HG02571 (cell line): ENCODE results near the gene SPRR4.

Source experiments
- ATAC-seq: cut with Tn5 transposase; IDR thresholded peaks from one replicate; pipeline ENCODE4 v1.9.1; 2021; ENCODE audit warnings: mild to moderate bottlenecking, moderate library complexity; ENCODE audit not compliant: unreplicated experiment

Gene SPRR4

DNA sequence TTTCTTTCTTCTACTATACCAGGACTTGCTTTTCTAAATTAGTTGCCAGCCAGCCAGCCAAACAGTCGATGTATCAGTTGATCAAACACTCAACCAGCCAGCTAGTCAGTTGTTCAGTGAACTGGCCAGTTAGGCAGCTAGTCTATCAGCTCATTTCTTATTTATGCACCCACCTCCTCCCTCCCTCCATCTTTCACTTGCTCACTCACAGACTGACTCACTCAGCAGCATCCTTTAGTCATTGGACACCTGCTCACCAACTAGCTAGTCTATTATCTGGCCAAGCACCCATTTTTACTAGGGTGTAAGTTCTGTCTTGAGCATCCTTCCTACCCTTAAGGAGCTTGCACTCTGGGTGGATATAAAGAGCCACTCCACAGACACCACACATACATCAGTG is 5.9 kb upstream of the SPRR4 start:
- no peak for ATAC-seq

DNA sequence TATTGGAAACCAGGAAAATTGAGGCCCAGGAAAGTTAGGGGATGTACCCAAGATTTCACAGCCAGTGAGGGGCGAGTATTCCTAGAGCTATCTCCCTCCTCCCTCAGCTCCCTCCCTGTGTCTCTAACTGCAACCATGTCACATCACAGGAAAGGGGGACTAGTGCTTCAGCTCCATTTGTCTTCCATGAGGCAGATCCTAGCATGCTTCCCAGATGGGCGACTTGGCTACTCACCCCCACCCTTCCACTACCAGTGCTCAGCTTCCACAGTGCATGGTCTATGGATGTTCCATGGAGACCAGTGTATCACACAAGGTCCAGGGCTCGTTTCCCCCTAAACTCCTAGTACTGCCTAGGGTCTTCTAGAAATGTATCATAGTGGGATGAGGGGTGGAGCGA is 4.6 kb upstream of the SPRR4 start:
- ATAC-seq = no peak

DNA sequence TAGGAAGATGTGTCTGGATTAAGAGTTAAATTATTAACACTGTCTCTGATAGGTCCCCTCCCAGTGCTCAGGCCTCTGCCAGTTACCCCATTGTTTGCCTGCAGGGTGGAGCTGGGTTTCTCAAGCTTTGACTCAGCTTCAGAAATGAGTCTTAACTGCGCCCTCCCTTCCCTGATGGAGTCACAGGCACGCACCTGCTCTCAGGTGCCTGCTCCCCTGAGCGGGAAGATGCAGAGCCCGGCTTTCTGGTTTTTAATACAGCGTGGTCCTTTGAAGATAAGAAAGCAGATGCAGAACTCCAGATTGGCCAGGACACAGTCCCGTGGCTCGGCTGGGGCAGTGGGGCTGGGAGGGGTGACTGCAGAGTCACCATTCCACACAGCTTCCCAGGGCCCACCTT is 3.2 kb upstream of the SPRR4 start:
- no peak for ATAC-seq

GRCh38 chr1:152968248-152968647 is 2.2 kb upstream of the SPRR4 start:
- ATAC-seq = peak; percentile 78

- no peak for ATAC-seq
Observed at GRCh38 chr1:152969036-152969435, 1.4 kb upstream of the SPRR4 start.

GRCh38 chr1:152972196-152972886 is 1.9 kb downstream of the SPRR4 start:
- ATAC-seq = no peak

DNA sequence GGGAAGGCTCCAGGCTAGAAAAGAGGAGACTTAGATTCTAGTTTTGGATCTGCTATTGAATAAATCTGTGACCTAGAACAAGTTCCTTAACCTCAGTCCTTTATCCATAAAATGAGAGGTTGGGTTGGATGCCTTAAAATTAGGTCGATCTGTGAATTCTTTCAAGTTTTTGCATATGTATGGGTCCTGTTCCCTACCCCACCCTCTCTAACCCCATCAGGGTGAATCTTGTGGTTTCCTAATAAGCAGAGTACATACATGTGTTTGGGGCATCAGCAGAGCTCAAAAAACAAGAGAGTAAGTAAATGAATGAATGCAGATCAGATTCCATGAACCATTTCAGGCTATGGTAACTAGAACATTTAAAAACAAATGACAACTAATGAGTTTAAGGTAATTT is 6.2 kb downstream of the SPRR4 start:
- no peak for ATAC-seq

- ATAC-seq = no peak
Observed at GRCh38 chr1:152977614-152978013, 7.2 kb downstream of the SPRR4 start.

DNA sequence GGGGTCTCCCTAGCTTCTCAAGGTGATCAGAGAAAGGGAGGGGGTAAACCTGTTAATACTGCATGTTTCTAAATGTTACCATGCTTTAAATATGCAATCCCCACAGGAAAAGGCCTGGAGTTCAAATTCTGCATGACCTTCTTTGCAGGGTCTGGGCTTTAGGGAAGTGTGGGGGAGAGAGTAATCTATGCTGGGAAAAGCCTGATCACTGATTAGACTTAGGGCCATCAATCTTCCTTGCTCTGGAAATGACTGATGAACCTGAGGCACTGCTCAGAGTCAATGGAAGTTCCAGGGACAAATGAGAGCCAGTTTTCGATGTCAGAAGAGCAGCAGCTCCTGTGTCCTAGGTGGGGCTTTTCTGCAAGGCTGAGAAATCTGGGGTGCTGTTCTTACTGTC is 10.2 kb downstream of the SPRR4 start:
- ATAC-seq = no peak

GRCh38 chr1:152981146-152981871 is 10.9 kb downstream of the SPRR4 start:
- no peak for ATAC-seq

DNA sequence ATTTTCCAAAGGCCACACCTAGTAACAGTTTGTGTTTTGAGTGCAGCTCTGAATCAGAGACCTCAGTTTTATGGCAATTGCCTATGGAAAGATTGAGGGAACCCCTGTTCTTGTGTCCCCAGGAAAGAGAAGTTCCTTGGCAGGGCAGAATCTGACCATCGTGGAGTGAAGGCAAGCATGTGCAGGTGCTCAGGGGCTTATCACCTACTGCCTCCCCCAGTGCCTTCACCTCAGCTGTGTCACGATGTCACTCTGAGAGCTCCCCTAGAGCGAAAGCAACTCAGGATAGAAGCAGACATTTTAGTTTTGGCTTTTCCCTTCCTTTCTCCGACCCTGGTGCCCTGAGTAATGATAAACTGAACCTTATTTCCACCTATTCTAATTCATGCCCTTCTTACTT is 11.6 kb downstream of the SPRR4 start:
- ATAC-seq = no peak

GRCh38 chr1:152983234-152983633 is 12.8 kb downstream of the SPRR4 start:
- no peak for ATAC-seq

DNA sequence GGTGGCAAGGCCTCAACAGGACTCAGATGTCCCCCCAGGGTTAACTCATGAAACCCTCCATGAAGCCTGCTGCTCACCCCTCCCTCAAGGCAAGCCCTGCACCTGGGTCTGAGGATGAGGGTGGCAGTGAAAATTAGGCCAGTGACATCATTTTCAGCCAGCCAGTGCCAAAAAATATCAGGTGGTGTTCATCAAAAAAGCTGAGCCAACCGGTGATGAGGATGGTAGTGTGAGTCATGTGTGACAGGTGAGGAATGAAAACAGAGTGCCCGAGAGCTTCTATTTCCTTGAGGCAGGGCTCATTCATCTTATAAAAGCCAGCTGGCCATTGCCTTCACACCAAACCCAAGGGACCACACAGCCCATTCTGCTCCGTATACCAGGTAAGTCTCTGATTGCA is 13.3 kb downstream of the SPRR4 start, which contains the start of gene SPRR1A:
TSS of gene SPRR1A (plus strand) at position 339 of the 400 bp plus-strand sequence. CDS start 1,150 bp downstream, outside the sequence.
- no peak for ATAC-seq

DNA sequence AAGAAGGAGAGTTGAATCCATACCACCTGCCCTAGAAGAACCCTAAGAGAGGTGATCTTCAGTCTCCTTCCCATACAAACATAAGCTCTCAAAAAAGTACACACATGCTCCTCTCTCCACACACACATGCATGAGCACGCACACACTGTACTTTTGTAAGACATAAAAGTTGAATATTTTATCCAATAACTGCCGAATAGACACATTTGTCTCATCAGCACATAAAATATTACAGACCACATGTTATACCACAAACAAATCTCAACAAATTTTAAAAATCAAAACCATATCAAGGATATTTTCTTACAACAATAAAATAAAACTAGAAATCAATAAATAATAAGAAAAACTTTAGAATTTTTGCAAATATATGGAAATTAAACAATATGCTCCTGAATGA is 16.1 kb downstream of the SPRR4 start:
- no peak for ATAC-seq

DNA sequence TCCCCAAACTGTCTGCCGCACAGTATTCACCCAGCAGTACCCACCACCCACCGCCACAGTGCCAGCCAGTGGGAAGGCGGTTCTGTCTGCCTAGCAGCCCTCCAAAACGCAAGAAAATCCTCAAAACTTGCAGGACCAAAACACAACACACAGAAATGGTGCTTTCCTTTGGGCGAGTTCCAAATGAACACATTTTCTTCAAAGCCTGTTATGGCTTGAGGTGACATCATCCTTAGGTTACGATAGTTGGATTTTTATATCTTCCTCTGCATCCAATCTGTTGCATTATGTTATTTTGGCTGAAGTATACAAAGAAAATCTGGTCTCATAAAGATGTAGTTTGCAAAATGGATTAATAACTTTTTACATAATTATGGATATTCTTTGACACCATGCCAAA is 22.7 kb downstream of the SPRR4 start:
- no peak for ATAC-seq

DNA sequence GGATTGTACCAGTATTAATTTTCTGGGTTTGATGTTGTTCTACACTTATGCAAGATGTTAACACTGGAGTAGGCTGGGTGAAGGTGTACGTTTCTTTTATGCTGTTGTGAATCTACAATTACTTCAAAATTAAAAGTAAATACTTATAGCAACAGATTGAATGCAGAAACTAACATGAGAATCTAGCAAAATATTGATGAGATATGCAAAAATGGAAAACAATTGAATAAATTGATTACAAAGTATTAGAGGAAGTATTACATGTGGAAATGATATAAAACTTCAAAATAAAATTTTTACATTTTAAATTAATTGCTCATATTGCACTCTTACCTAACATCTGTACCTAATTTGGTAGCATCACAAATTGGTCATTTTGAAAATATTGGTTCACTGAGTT is 25.4 kb downstream of the SPRR4 start:
- no peak for ATAC-seq

- no peak for ATAC-seq
Observed at GRCh38 chr1:152996633-152997400, 26.4 kb downstream of the SPRR4 start.

- ATAC-seq = no peak
Observed at GRCh38 chr1:152997901-152998300, 27.5 kb downstream of the SPRR4 start.

DNA sequence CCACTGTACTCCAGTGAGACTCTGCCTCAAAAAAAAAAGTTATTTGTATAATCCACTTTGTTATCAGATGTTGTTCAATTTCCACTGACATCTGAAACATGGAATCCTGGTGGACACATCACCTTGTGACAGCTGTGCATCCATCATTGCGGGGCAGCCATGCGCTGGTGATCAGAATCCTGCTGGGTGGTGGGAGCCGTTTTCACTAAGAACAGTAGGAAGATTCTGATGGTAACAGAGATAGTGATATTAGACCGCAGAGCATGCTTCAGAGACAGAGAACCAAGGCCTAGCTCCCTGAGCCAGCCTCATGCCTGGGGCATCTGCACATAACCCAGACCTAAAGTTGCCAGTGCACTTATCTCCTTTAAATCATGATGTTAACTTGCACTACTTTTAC is 28.0 kb downstream of the SPRR4 start:
- ATAC-seq = no peak

GRCh38 chr1:152999818-153000217 is 29.4 kb downstream of the SPRR4 start:
- no peak for ATAC-seq

DNA sequence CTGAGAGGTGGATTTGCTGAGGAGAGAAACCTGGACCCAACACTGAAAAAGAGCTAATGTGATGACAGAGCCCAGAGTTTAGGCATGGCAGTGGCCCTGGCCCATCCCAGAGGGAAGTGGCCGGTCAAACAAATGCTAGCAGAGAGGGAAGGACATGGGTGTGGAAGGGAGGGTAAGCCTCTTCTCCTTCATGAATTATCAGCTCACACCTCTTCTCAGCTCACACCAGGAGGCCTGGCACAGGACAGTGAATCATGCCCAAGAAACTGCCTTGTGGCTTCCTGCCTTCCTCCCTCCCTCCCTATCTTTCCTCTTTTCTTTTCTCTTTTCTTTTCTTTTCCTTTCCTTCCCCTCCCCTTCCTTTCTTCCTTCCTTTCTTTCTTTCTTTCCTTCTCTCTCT is 29.8 kb downstream of the SPRR4 start:
- ATAC-seq = no peak

DNA sequence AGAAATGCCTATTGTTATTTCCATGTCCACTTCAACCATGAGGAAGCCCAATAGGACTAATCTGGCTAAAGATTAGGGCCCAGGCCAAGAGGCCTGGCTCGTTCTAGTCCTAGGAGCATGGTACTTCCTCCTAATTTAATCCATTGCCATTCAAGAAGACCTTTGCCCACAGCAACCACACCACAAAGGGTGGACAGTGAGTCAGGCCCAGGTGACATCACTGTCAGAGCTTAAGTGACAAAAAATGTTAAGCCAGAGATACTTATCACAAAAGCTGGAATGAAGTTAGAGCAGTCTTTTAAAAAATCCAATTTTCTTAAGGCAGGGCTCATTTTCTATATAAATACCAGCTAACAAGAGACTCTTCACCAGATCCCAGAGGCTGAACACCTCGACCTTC is 30.9 kb downstream of the SPRR4 start, which contains the start of gene SPRR3:
TSS of gene SPRR3 (plus strand) at position 368 of the 400 bp plus-strand sequence. CDS start 1,272 bp downstream, outside the sequence.
- ATAC-seq = no peak
